ENCODE results near the gene CACNA1I.

- no peak for TF ChIP-seq CTCF (conservative IDR thresholded peaks at IDR 0.05 in 1 of 2, IDR thresholded peaks at IDR 0.05 in 1 of 2; ENCODE audit: extremely low read depth in 1 of 2, insufficient read depth in 1 of 2, low read depth in 1 of 2, low read length in 2 of 2)
- no peak for TF ChIP-seq EZH2 (IDR thresholded peaks at IDR 0.05; ENCODE audit: borderline replicate concordance, low read length)
Observed at GRCh38 chr22:39616781-39617180, 46.2 kb downstream of the CACNA1I start.

All from mammary epithelial cell (primary cell).